Myocyte (in vitro differentiated cells): Measurements from ENCODE around the gene SLC30A9. TPM values are rescaled to one million over a fixed set of nuclear protein-coding genes. Genes with fewer than 3 reads are reported as not detected.

ENCODE experiments used
- DNase-seq: peaks from one replicate; pipeline ENCODE4 v3.0.0-alpha.2; 2012; ENCODE audit warnings: low read depth
- total RNA-seq: library from RNA; depleted of rRNA; stranded (reverse); fragments of >200 nt; gene quantifications from 2 replicates; pipeline ENCODE4 v1.2.3, GENCODE V29; 2014

SLC30A9 gene
- total RNA-seq, 1 donor from 2014 or later, result 65.9 TPM

GRCh38 chr4:42133006-42133405 is 142.7 kb downstream of the SLC30A9 start:
- no peak for DNase-seq

GRCh38 chr4:42136371-42136770 is 146.0 kb downstream of the SLC30A9 start:
- no peak for DNase-seq

Other genes starting within 250 kb of the SLC30A9 start
- gene PHOX2B, start 241.8 kb upstream of the SLC30A9 start, total RNA-seq, result not detected in 2 replicates
- 63.5 and 99.3 TPM in 2 replicates for gene TMEM33, start 55.1 kb upstream of the SLC30A9 start, total RNA-seq
- 0.32 and 0.42 TPM in 2 replicates for gene DCAF4L1, start 8.8 kb upstream of the SLC30A9 start, total RNA-seq
- gene BEND4, start 162.1 kb downstream of the SLC30A9 start, total RNA-seq, result not detected in 2 replicates